ENCODE results near the gene HOXC13. TPM values are rescaled to one million over a fixed set of nuclear protein-coding genes. Genes with fewer than 3 reads are reported as not detected.
A peak's percentile ranks its signal among the peaks of the same experiment; 100 is the strongest.

Gene HOXC13
- total and polyA plus RNA-seq, 2 donors = 0.05 to 0.07 TPM

DNA sequence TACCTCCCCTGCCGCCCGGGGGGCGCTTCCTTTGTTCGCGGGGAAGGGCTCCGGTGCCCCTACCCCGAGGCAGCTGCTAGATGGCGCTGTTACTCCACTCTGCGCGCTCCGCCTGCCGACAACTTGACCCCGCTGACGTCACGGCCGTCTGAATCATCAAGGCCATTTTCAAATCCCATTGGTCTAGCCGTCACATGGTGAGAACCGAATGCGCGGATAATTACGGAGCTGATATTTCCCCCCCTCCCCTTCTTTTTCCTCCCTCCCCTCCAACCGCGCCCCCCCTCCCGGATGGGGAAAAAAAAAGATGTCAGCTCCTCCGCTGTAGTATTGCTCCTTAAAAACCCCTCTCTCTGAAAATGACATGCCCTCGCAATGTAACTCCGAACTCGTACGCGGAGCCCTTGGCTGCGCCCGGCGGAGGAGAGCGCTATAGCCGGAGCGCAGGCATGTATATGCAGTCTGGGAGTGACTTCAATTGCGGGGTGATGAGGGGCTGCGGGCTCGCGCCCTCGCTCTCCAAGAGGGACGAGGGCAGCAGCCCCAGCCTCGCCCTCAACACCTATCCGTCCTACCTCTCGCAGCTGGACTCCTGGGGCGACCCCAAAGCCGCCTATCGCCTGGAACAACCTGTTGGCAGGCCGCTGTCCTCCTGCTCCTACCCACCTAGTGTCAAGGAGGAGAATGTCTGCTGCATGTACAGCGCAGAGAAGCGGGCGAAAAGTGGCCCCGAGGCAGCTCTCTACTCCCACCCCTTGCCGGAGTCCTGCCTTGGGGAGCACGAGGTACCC, 46.5 kb downstream of the HOXC13 start, which contains the start of gene HOXC10:
HOXC10 (plus strand) TSS at position 246 of the 791 bp plus-strand sequence; CDS start at position 360, 114 bp downstream.
- peaks cover 93 to 100% of the 10 kb centered on the region in 2 donors for H3K27me3 ChIP-seq (ENCODE audit: control insufficient read depth in 2 of 2, insufficient read depth in 1 of 2, low read length in 1 of 2)
- H3K9me3 ChIP-seq (ENCODE audit: control insufficient read depth in 2 of 2, insufficient read depth in 1 of 2, low read length in 1 of 2) = peaks cover 0 to 4% of the 10 kb centered on the region in 2 donors
- peaks cover 2 to 4% of the 10 kb centered on the region in 2 donors for H3K4me1 ChIP-seq (ENCODE audit: control insufficient read depth in 2 of 2, insufficient read depth in 2 of 2, low read length in 2 of 2)
- peak; percentile 24 to 74 (median 32) for DNase-seq (ENCODE audit: low read depth in 6 of 9, low spot score in 9 of 9)
- WGBS = 6% methylated on average over 55 of the region's 55 CpGs
- H3K4me3 ChIP-seq (ENCODE audit: low read length in 2 of 2) = peak within 1 kb of the TSS in 1 of 2 donors; percentile 33
- H3K27ac ChIP-seq (ENCODE audit: low read depth in 1 of 2, low read length in 1 of 2) = no peak within 1 kb of the TSS
- H3K36me3 ChIP-seq (ENCODE audit: control insufficient read depth in 2 of 2, insufficient read depth in 2 of 2, low read length in 1 of 2) = no peaks in the 10 kb centered on the region

GRCh38 chr12:53985692-53985993, 47.0 kb downstream of the HOXC13 start:
- Histone ChIP-seq H3K4me1 (ENCODE audit: control insufficient read depth in 2 of 2, insufficient read depth in 2 of 2, low read length in 2 of 2) (peaks cover 2 to 4% of the 10 kb centered on the region in 2 donors), H3K36me3 (ENCODE audit: control insufficient read depth in 2 of 2, insufficient read depth in 2 of 2, low read length in 1 of 2) (no peaks in the 10 kb centered on the region), H3K9me3 (ENCODE audit: control insufficient read depth in 2 of 2, insufficient read depth in 1 of 2, low read length in 1 of 2) (peaks cover 0 to 4% of the 10 kb centered on the region in 2 donors), H3K27ac (ENCODE audit: low read depth in 1 of 2, low read length in 1 of 2) (no peak overlapping the region), H3K4me3 (ENCODE audit: low read length in 2 of 2) (peak overlapping the region in 1 of 2 donors; percentile 18), H3K27me3 (ENCODE audit: control insufficient read depth in 2 of 2, insufficient read depth in 1 of 2, low read length in 1 of 2) (peaks cover 96 to 100% of the 10 kb centered on the region in 2 donors)
- no peak for DNase-seq (ENCODE audit: low read depth in 6 of 9, low spot score in 9 of 9)
- WGBS = 10% methylated on average over 21 of the region's 21 CpGs

- DNase-seq (ENCODE audit: low read depth in 6 of 9, low spot score in 9 of 9) = no peak
- WGBS = 3% methylated on average over 50 of the region's 50 CpGs
These were observed 47.5 kb downstream of the HOXC13 start for GRCh38 chr12:53985994-53986685.

DNA sequence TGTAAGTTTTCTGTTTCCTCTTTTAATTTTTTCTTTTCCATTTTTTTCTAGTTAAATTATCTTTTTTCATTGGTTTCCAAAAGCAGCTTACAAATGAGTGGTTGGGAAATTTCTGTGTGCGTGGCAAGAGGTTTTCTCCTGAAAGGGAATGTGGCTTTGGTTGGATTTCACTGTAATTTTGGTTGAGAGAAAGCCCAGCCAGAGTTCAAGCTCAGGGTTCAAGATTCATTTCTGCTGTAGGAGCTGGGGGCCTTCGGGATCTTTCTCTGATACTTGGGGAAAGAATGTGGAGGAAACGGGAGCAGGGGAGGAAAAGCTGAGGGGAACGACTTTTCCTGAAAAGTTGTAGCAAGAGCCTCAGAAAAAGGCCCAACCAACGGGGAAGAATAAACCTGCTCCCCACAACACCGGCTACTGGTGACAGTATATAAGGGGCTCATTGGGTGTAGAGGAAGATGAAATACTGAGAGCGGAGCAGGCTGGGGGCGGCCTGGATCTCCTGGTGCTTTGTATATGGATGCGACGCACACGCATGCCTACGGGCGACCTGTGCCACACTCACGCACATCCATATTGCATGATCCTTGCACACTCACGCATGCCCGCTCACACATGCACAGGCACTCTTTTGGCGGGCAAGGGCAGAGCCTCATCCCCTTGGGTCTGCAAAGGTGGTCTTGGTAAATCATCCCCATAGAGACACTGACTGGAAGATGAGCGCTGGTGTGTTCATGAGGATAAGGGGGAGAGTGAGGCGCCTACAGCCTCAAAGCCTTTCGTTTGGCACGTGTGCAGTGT, 48.3 kb downstream of the HOXC13 start:
- Histone ChIP-seq H3K27ac (ENCODE audit: low read depth in 1 of 2, low read length in 1 of 2) (no peak overlapping the region), H3K4me3 (ENCODE audit: low read length in 2 of 2) (no peak overlapping the region), H3K27me3 (ENCODE audit: control insufficient read depth in 2 of 2, insufficient read depth in 1 of 2, low read length in 1 of 2) (peaks cover 95 to 100% of the 10 kb centered on the region in 2 donors), H3K9me3 (ENCODE audit: control insufficient read depth in 2 of 2, insufficient read depth in 1 of 2, low read length in 1 of 2) (peaks cover 0 to 4% of the 10 kb centered on the region in 2 donors), H3K36me3 (ENCODE audit: control insufficient read depth in 2 of 2, insufficient read depth in 2 of 2, low read length in 1 of 2) (no peaks in the 10 kb centered on the region), H3K4me1 (ENCODE audit: control insufficient read depth in 2 of 2, insufficient read depth in 2 of 2, low read length in 2 of 2) (peaks cover 2 to 4% of the 10 kb centered on the region in 2 donors)
- 23% methylated on average over 21 of the region's 21 CpGs for WGBS
- DNase-seq (ENCODE audit: low read depth in 6 of 9, low spot score in 9 of 9) = no peak

More at GRCh38 chr12:53985994-53986685, 47.5 kb downstream of the HOXC13 start:
- peak overlapping the region in 1 of 2 donors; percentile 18 for H3K4me3 ChIP-seq (ENCODE audit: low read length in 2 of 2)
- H3K36me3 ChIP-seq (ENCODE audit: control insufficient read depth in 2 of 2, insufficient read depth in 2 of 2, low read length in 1 of 2) = no peaks in the 10 kb centered on the region
- H3K27me3 ChIP-seq (ENCODE audit: control insufficient read depth in 2 of 2, insufficient read depth in 1 of 2, low read length in 1 of 2) = peaks cover 97 to 100% of the 10 kb centered on the region in 2 donors
- peaks cover 0 to 4% of the 10 kb centered on the region in 2 donors for H3K9me3 ChIP-seq (ENCODE audit: control insufficient read depth in 2 of 2, insufficient read depth in 1 of 2, low read length in 1 of 2)
- peaks cover 2 to 4% of the 10 kb centered on the region in 2 donors for H3K4me1 ChIP-seq (ENCODE audit: control insufficient read depth in 2 of 2, insufficient read depth in 2 of 2, low read length in 2 of 2)
- no peak overlapping the region for H3K27ac ChIP-seq (ENCODE audit: low read depth in 1 of 2, low read length in 1 of 2)

GRCh38 chr12:53987787-53988230, 49.2 kb downstream of the HOXC13 start:
- Histone ChIP-seq H3K27ac (ENCODE audit: low read depth in 1 of 2, low read length in 1 of 2) (no peak overlapping the region), H3K4me1 (ENCODE audit: control insufficient read depth in 2 of 2, insufficient read depth in 2 of 2, low read length in 2 of 2) (peaks cover 2 to 4% of the 10 kb centered on the region in 2 donors), H3K27me3 (ENCODE audit: control insufficient read depth in 2 of 2, insufficient read depth in 1 of 2, low read length in 1 of 2) (peaks cover 95 to 100% of the 10 kb centered on the region in 2 donors), H3K9me3 (ENCODE audit: control insufficient read depth in 2 of 2, insufficient read depth in 1 of 2, low read length in 1 of 2) (peaks cover 4 to 6% of the 10 kb centered on the region in 2 donors), H3K4me3 (ENCODE audit: low read length in 2 of 2) (no peak overlapping the region), H3K36me3 (ENCODE audit: control insufficient read depth in 2 of 2, insufficient read depth in 2 of 2, low read length in 1 of 2) (no peaks in the 10 kb centered on the region)
- DNase-seq (ENCODE audit: low read depth in 6 of 9, low spot score in 9 of 9) = no peak
- 16% methylated on average over 4 of the region's 4 CpGs for WGBS

- Histone ChIP-seq H3K36me3 (ENCODE audit: control insufficient read depth in 2 of 2, insufficient read depth in 2 of 2, low read length in 1 of 2) (no peaks in the 10 kb centered on the region), H3K9me3 (ENCODE audit: control insufficient read depth in 2 of 2, insufficient read depth in 1 of 2, low read length in 1 of 2) (peaks cover 4 to 6% of the 10 kb centered on the region in 2 donors), H3K4me3 (ENCODE audit: low read length in 2 of 2) (no peak overlapping the region), H3K4me1 (ENCODE audit: control insufficient read depth in 2 of 2, insufficient read depth in 2 of 2, low read length in 2 of 2) (peaks cover 2 to 4% of the 10 kb centered on the region in 2 donors), H3K27me3 (ENCODE audit: control insufficient read depth in 2 of 2, insufficient read depth in 1 of 2, low read length in 1 of 2) (peaks cover 94 to 100% of the 10 kb centered on the region in 2 donors), H3K27ac (ENCODE audit: low read depth in 1 of 2, low read length in 1 of 2) (no peak overlapping the region)
- DNase-seq (ENCODE audit: low read depth in 6 of 9, low spot score in 9 of 9) = no peak
- WGBS = 5% methylated on average over 5 of the region's 5 CpGs
These were observed 50.1 kb downstream of the HOXC13 start for GRCh38 chr12:53988541-53989226.

DNA sequence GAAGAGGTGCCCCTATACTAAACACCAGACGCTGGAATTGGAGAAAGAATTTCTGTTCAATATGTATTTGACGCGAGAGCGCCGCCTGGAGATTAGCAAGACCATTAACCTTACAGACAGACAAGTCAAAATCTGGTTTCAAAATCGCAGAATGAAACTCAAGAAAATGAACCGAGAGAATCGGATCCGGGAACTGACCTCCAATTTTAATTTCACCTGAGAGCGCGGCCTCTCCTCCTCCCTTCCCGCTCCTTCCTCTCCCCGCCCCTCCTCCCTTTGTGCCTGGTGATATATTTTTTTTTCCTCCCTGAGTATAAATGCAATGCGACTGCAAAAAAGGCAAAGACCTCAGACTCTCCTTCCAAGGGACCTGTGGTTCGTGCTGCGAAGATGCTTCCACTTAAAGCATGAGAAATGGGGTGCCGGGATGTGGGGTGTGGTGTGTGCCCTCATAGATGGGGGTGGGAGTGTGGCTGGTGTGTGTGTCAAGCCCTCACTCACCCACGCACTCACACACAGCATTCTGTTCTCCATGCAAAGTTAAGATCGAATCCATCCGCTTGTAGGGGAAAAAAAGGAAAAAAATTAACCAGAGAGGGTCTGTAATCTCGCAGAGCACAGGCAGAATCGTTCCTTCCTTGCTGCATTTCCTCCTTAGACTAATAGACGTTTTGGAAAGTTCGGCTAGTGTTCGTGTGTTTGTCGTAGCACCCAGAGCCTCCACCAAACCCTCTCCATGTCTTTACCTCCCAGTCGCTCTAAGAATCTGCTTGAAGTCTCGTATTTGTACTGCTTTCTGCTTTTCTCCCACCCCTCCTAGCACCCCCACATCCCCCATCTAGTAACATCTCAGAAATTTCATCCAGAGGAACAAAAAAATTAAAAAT, 50.8 kb downstream of the HOXC13 start:
- Histone ChIP-seq H3K4me3 (ENCODE audit: low read length in 2 of 2) (no peak overlapping the region), H3K4me1 (ENCODE audit: control insufficient read depth in 2 of 2, insufficient read depth in 2 of 2, low read length in 2 of 2) (peaks cover 2 to 4% of the 10 kb centered on the region in 2 donors), H3K27me3 (ENCODE audit: control insufficient read depth in 2 of 2, insufficient read depth in 1 of 2, low read length in 1 of 2) (peaks cover 90 to 100% of the 10 kb centered on the region in 2 donors), H3K9me3 (ENCODE audit: control insufficient read depth in 2 of 2, insufficient read depth in 1 of 2, low read length in 1 of 2) (peaks cover 4 to 9% of the 10 kb centered on the region in 2 donors), H3K27ac (ENCODE audit: low read depth in 1 of 2, low read length in 1 of 2) (no peak overlapping the region), H3K36me3 (ENCODE audit: control insufficient read depth in 2 of 2, insufficient read depth in 2 of 2, low read length in 1 of 2) (no peaks in the 10 kb centered on the region)
- 5% methylated on average over 28 of the region's 28 CpGs for WGBS
- peak in 1 of 9 donors; percentile 46 for DNase-seq (ENCODE audit: low read depth in 6 of 9, low spot score in 9 of 9)

Measured in thymus (tissue), 11 donors.